Fibroblast of pulmonary artery (primary cell): ENCODE results near the gene ANKFY1.

Experiments used
- DNase-seq: peaks from one replicate; pipeline ENCODE4 v3.0.0-alpha.2; 2010; ENCODE audit warnings: low read depth
- H3K4me3 ChIP-seq: replicated peaks from 2 replicates; pipeline ENCODE4 v1.5.1; 2011; ENCODE audit warnings: low read depth, mild to moderate bottlenecking, control low read depth, low read length, moderate library complexity
- TF ChIP-seq, protein P1 (sequence below): IDR thresholded peaks from 2 replicates; pipeline ENCODE4 v1.5.1; 2011; ENCODE audit warnings: mild to moderate bottlenecking, control low read depth, low read length, inconsistent platforms; ENCODE audit errors: missing control alignments

Gene ANKFY1

GRCh38 chr17:4130715-4131114 lies 133.1 kb downstream of the ANKFY1 start:
- no peak overlapping the region for H3K4me3 ChIP-seq
- no peak for DNase-seq

DNA sequence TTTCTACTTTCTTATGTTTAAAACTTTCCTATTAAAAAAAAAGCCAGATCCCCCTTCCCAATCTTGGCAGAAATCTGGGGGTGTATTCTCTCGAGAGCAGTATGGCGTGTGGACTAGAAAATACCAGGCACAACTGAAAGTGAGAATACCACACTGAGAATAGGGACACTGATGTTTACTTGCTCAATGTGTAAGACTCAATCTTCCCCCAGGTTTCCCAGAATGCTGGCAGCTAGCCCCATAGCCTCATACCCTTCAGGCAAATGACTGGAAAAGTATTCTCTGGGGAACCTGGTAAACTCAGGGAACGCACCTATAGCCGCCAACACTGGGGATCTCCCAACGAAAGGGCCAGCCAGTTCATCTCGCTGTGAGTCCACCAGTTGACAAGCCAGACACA lies 136.2 kb downstream of the ANKFY1 start:
- H3K4me3 ChIP-seq = no peak overlapping the region
- TF ChIP-seq, protein P1, sequence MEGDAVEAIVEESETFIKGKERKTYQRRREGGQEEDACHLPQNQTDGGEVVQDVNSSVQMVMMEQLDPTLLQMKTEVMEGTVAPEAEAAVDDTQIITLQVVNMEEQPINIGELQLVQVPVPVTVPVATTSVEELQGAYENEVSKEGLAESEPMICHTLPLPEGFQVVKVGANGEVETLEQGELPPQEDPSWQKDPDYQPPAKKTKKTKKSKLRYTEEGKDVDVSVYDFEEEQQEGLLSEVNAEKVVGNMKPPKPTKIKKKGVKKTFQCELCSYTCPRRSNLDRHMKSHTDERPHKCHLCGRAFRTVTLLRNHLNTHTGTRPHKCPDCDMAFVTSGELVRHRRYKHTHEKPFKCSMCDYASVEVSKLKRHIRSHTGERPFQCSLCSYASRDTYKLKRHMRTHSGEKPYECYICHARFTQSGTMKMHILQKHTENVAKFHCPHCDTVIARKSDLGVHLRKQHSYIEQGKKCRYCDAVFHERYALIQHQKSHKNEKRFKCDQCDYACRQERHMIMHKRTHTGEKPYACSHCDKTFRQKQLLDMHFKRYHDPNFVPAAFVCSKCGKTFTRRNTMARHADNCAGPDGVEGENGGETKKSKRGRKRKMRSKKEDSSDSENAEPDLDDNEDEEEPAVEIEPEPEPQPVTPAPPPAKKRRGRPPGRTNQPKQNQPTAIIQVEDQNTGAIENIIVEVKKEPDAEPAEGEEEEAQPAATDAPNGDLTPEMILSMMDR = no peak
- DNase-seq = no peak

More at GRCh38 chr17:4130715-4131114, 133.1 kb downstream of the ANKFY1 start:
- TF ChIP-seq, protein P1 = no peak

- no peak overlapping the region for H3K4me3 ChIP-seq
- DNase-seq = no peak
- TF ChIP-seq, protein P1 = no peak
Observed at GRCh38 chr17:4125552-4125951, 138.2 kb downstream of the ANKFY1 start.

- no peak for DNase-seq
- no peak overlapping the region for H3K4me3 ChIP-seq
- TF ChIP-seq, protein P1 = no peak
Observed at GRCh38 chr17:4124999-4125398, 138.8 kb downstream of the ANKFY1 start.

DNA sequence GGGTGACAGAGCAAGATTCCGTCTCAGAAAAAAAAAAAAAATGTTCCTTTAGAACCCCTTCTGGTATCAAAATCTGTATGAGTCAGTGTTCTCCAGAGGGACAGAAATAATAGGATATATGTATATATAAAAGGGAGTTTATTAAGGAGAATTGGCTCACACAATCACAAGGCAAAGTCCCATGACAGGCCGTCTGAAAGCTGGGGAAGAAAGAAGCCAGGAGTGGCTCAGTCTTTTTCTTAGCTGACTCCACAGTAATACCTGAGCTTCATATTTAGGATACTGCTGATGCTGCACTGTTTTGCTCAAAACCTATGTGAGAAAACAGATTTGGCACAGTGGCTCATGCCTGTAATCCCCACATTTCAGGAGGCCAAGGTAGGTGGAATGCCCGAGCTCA lies 143.4 kb downstream of the ANKFY1 start:
- H3K4me3 ChIP-seq = no peak overlapping the region
- DNase-seq = no peak
- TF ChIP-seq, protein P1 = no peak

- H3K4me3 ChIP-seq = no peak overlapping the region
- no peak for DNase-seq
- TF ChIP-seq, protein P1 = no peak
Observed at GRCh38 chr17:4119299-4119698, 144.5 kb downstream of the ANKFY1 start.

DNA sequence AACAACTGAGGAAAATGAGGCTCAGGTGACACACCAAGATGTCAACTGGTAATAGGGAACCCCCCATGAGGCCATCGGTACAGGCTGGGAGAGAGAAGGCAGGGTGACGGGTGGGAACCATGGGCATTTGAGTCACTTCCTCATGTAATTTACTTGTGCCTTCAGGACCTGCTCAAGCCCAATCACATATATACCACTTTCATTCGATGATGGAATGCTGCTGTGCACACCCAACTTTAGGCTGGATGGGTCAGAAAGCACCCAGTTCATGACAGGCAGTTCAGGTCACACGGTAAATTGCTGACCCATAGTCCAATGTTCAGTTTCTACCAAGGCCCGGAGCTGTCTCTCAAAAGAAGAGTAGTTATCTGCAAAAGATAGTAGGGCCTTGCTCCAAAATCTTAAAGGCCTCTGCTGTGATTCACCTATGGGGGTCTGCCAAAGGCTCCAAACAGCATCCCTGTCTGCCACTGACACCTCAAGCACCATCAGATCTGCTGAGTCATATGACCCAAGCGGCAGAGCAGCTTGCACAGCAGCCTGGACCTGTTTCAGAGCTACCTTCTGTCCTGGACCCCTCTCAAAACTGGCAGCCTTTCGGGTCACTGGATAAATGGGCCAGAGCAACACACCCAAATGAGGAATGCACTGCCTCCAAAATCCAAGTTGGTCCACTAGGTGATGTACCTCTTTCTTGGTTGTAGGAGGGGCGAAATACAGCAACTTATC lies 145.6 kb downstream of the ANKFY1 start:
- TF ChIP-seq, protein P1 = no peak
- DNase-seq = no peak
- no peak overlapping the region for H3K4me3 ChIP-seq
